Measurements from ENCODE around the gene DNAJB12.
"Not testable (repeated sequence)": the region's sequence is repeated elsewhere in the genome, so short reads cannot be mapped to it uniquely, and the experiment has no call there.

Gene DNAJB12

GRCh38 chr10:72315054-72315453 is 39.7 kb downstream of the DNAJB12 start:
- no peak for FAIRE-seq

- no peak for FAIRE-seq
These were observed 40.5 kb downstream of the DNAJB12 start for GRCh38 chr10:72314263-72314662.

- no peak for FAIRE-seq
These were observed 41.8 kb downstream of the DNAJB12 start for GRCh38 chr10:72312865-72313391.

- no peak for FAIRE-seq
These were observed 43.1 kb downstream of the DNAJB12 start for GRCh38 chr10:72311667-72312066.

GRCh38 chr10:72310636-72311035 is 44.1 kb downstream of the DNAJB12 start:
- no peak for FAIRE-seq

- FAIRE-seq = no peak
These were observed 44.5 kb downstream of the DNAJB12 start for GRCh38 chr10:72310241-72310633.

- FAIRE-seq = no peak
These were observed 45.2 kb downstream of the DNAJB12 start for GRCh38 chr10:72309290-72310240.

GRCh38 chr10:72308320-72308987 is 46.3 kb downstream of the DNAJB12 start:
- no peak for FAIRE-seq

- not testable (repeated sequence) for FAIRE-seq
These were observed 47.0 kb downstream of the DNAJB12 start for GRCh38 chr10:72307711-72308110.

- no peak for FAIRE-seq
These were observed 48.4 kb downstream of the DNAJB12 start for GRCh38 chr10:72306215-72306760.

GRCh38 chr10:72303424-72304128 is 51.1 kb downstream of the DNAJB12 start:
- FAIRE-seq = no peak

- FAIRE-seq = no peak
These were observed 55.9 kb downstream of the DNAJB12 start for GRCh38 chr10:72298592-72299519.

- FAIRE-seq = no peak
These were observed 56.7 kb downstream of the DNAJB12 start for GRCh38 chr10:72297805-72298591.

- FAIRE-seq = no peak
These were observed 57.4 kb downstream of the DNAJB12 start for GRCh38 chr10:72297281-72297804.

GRCh38 chr10:72296829-72297280 is 57.9 kb downstream of the DNAJB12 start:
- not testable (repeated sequence) for FAIRE-seq

GRCh38 chr10:72295330-72295910 is 59.3 kb downstream of the DNAJB12 start:
- no peak for FAIRE-seq

- no peak for FAIRE-seq
These were observed 62.5 kb downstream of the DNAJB12 start for GRCh38 chr10:72292223-72292691.

GRCh38 chr10:72291019-72291532 is 63.6 kb downstream of the DNAJB12 start:
- no peak for FAIRE-seq

- no peak for FAIRE-seq
These were observed 68.7 kb downstream of the DNAJB12 start for GRCh38 chr10:72285972-72286521.
